ENCODE data around the gene RAPGEF2.

GRCh38 chr4:159206427-159206871 lies 103.6 kb downstream of the RAPGEF2 start:
- TF ChIP-seq, protein P1, sequence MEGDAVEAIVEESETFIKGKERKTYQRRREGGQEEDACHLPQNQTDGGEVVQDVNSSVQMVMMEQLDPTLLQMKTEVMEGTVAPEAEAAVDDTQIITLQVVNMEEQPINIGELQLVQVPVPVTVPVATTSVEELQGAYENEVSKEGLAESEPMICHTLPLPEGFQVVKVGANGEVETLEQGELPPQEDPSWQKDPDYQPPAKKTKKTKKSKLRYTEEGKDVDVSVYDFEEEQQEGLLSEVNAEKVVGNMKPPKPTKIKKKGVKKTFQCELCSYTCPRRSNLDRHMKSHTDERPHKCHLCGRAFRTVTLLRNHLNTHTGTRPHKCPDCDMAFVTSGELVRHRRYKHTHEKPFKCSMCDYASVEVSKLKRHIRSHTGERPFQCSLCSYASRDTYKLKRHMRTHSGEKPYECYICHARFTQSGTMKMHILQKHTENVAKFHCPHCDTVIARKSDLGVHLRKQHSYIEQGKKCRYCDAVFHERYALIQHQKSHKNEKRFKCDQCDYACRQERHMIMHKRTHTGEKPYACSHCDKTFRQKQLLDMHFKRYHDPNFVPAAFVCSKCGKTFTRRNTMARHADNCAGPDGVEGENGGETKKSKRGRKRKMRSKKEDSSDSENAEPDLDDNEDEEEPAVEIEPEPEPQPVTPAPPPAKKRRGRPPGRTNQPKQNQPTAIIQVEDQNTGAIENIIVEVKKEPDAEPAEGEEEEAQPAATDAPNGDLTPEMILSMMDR (conservative IDR thresholded peaks at IDR 0.05; ENCODE audit: low read depth in 2 of 2) = no peak
- TF ChIP-seq ZNF331 (CRISPR knock-in tag; IDR thresholded peaks at IDR 0.05; ENCODE audit: low read depth) = no peak
